HG02852 (cell line): ENCODE results near the gene ZNF225.
"Not testable (repeated sequence)": the region's sequence is repeated elsewhere in the genome, so short reads cannot be mapped to it uniquely, and the experiment has no call there.

Experiments
- ATAC-seq: cut with Tn5 transposase; IDR thresholded peaks from one replicate; pipeline ENCODE4 v1.9.1; 2021; ENCODE audit warnings: mild to moderate bottlenecking, moderate library complexity; ENCODE audit not compliant: unreplicated experiment

The ZNF225 gene

GRCh38 chr19:44113138-44113783 is at the start of gene ZNF225:
ZNF225 (plus strand) TSS chr19:44113399; CDS start chr19:44115828, 2,429 bp downstream.
- peak; percentile 93 for ATAC-seq

GRCh38 chr19:44066305-44066704 is 46.9 kb upstream of the ZNF225 start:
- ATAC-seq: no peak

DNA sequence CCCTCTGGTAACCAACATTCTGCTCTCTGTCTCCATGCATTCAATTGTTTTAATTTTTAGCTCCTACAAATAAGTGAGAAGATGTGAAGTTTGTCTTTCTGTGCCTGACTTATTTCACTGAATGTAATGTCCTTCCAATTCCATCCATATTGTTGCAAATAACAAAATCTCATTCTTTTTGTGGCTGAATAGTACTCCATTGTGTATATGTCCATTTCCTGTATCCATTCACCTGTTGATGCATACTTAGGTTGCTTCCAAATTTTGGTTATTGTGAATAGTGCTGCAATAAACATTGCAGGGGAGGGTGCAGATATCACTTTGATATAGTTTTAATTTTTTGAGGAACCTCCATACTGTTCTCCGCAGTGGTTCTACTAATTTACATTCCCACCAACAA is 43.8 kb upstream of the ZNF225 start:
- no peak for ATAC-seq

GRCh38 chr19:44071824-44072542 is 41.2 kb upstream of the ZNF225 start, which contains the start of gene ZNF284:
ZNF284 (plus strand) TSS chr19:44072159; CDS start chr19:44076390, 4,231 bp downstream.
- ATAC-seq: peak; percentile 92

- no peak for ATAC-seq
Measured at GRCh38 chr19:44072543-44073401, 40.4 kb upstream of the ZNF225 start.

DNA sequence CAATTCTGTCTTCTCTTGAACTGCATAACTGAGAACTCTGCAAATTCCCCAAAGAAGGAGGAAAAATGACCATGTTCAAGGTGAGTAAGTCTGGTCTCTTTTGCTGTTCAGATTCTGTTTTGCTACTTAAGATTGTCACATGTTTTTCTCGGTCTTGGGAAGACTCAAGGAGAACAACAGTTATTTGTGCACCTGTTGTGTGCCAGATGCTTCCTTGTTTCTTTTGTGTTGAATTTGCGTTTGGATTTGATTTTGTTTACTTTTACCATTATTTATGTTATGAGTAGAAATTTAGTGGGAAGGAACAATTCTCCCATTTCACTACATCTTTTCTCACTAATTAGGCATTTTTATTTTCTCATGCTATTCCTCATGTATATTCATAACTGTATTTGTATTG is 36.9 kb upstream of the ZNF225 start:
- no peak for ATAC-seq

GRCh38 chr19:44092108-44092507 is 21.1 kb upstream of the ZNF225 start:
- ATAC-seq: no peak

- ATAC-seq: peak; percentile 86
Measured at GRCh38 chr19:44093931-44094765, 19.1 kb upstream of the ZNF225 start, which contains the start of gene ZNF224. ZNF224 (plus strand) TSS chr19:44094361; CDS start chr19:44097874, 3,513 bp downstream.

- ATAC-seq: no peak
Measured at GRCh38 chr19:44107751-44108150, 5.4 kb upstream of the ZNF225 start.

GRCh38 chr19:44109458-44109857 is 3.7 kb upstream of the ZNF225 start:
- ATAC-seq: no peak

DNA sequence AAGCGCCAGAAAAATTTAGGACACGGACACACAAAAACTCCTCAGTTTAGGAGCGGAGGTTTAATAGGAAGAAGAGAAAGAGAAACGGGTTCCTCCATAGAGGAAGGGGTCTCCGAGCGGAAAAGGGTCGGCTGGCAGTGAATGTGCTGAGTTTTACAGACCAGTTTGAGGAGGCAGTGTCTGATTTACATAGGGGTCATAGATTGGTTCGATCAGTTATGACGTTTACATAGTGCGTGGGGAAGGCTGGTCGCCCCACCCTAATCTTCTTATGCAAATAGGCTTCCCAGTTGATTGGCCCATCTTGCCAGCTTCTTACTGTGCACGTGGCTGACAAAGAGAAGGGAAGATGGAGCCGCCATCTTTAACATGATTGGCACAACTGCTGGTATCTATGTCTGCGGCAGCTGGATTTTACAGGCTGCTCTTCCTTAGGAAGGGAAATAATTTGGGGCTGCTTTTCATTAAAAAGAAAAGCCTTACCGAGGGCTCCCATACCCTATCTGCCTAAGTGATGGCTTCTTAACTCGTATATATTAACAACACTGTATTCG is 1.2 kb upstream of the ZNF225 start:
- no peak for ATAC-seq

- peak; percentile 6 for ATAC-seq
Measured at GRCh38 chr19:44112802-44113137, 429 bp upstream of the ZNF225 start.

DNA sequence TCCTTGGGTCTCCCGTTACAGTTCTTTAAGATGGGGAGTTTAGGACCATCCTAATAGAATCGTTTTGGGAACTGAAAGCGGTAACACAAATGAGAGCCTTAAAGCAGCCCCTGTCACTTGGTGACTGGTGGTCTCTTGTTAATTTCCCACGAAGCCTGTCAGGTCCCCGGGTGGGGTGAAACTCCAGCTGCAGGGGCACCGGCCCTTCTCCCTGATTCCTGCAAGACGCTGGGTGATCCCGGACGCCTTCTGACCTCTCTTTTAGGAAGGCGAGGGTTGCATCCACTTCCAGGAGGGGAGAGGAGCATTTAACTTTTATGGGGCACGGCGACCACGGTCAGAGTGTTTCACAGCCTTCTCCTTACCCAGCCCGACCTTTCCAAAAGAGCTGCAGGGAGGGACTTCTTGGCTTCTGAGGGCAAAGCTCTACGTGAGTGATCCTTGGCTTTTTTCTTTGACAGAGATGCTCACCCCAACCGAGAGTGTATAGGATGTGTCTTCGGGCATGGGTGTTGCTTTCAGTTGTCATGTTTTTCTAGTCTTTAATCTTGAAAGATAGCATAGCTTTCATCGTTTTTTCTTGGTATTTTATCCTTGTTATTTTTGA is 688 bp downstream of the ZNF225 start:
- peak; percentile 3 for ATAC-seq

- ATAC-seq: not testable (repeated sequence)
Measured at GRCh38 chr19:44121162-44121561, 8.0 kb downstream of the ZNF225 start.

GRCh38 chr19:44131955-44132354 is 18.8 kb downstream of the ZNF225 start:
- no peak for ATAC-seq

DNA sequence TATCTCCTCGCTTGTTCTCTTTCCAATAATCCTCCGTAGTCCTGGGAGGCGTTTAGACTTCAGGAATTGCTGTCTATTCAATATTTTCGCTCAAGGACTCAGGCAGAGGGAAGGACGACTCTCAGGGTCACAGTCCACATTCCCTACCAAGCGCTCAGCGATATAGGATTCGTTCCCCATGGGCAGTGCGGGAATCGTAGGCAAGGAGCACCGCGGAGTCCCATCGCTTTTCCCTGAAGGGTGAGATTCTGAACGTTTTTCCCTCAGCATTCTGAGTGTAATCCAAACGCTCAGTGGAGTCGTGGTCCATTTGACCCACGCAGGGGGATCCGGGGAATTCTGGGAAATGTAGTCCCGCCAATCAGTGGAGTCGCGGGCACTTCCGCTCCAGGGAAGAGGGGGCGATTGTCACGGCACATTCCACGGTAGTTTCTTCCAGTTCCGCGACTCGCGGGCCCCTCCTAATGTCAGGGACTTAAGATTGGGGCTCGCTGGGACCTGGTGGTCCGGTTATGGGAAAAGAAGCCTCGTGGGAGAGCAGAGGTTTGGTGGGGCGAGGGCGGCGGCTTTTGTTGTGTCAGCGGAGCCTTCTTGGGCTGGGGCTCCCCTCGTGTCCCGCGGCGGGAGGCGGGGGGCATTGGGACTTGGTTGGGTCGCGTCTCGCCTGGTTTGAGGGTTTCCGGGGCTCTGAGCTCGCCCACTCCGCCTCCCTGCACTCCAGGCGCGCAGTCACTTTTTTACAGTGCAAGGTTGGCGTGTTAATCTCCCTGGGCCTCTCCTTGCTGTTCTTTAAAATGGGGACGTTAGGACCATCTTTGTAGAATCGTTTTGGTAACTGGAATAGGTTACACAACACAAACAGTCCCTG is 28.2 kb downstream of the ZNF225 start, which contains the start of gene ZNF234:
Gene ZNF234, plus strand, starts transcription at position 364 of the 868 bp plus-strand sequence. CDS start 3,079 bp downstream, outside the sequence.
- ATAC-seq: peak; percentile 85

GRCh38 chr19:44142059-44142433 is 28.8 kb downstream of the ZNF225 start:
- ATAC-seq: no peak

- ATAC-seq: no peak
Measured at GRCh38 chr19:44149776-44150175, 36.6 kb downstream of the ZNF225 start.

DNA sequence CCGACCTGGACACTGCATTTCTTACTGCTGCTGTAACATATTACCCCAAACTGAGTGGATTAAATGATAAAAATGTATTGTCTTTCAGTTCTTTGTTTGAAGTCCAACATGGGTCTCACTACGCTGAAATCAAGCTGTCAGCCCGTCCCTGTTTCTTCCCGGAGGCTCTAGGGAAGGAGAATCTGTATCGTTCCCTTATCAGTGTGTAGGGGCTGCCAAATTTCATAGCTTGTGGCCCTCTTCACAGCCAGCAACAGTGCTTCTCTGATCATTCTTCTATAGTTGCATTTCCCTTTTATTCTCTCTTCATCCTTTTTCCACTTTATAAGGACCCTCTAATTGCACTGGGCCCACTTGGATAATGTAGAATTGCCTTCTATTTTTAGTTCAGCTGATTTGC is 38.3 kb downstream of the ZNF225 start:
- no peak for ATAC-seq
